Pancreas (tissue), 10 donors: Measurements from ENCODE around the gene LAMB2. TPM values are rescaled to one million over a fixed set of nuclear protein-coding genes. Genes with fewer than 3 reads are reported as not detected.

ENCODE experiments used
- ATAC-seq, 4 donors: fragments of 200-7000 bp; cut with Tn5 transposase; one replicate each; pipeline versions ENCODE4 v1.8.0 to v1.9.1; 2020; ENCODE audit warnings: mild to moderate bottlenecking in 4 of 4, moderate library complexity in 4 of 4
- DNase-seq, 6 donors: peaks; one replicate each; pipeline ENCODE4 v3.0.0-alpha.2; 2020
- FAIRE-seq: peaks from 2 replicates; lab custom pipeline; 2012; peaks lifted over from hg19 to GRCh38; lab: Jason Lieb, UNC
- H3K27ac ChIP-seq, 4 donors: fragments of 200-600 bp; sonication (generic); 1 replicate in 3 of 4; 2 replicates in 1 of 4; pipeline versions ENCODE4 v1.5.0 to v1.8.0; 2020
- H3K27me3 ChIP-seq, 4 donors: fragments of 200-600 bp; one replicate each; pipeline ENCODE4 v1.8.0; 2021
- H3K36me3 ChIP-seq, 3 donors: fragments of 200-600 bp; sonication (generic) in 1 of 3; one replicate each; pipeline versions ENCODE4 v1.5.0 to v1.8.0; 2020 to 2021
- H3K4me1 ChIP-seq, 3 donors: fragments of 200-600 bp; one replicate each; pipeline ENCODE4 v1.8.0; 2021
- H3K4me3 ChIP-seq, 4 donors: fragments of 200-600 bp; sonication (generic) in 2 of 4; one replicate each; pipeline versions ENCODE4 v1.5.0 to v1.8.0; 2020 to 2021
- H3K9me3 ChIP-seq, 4 donors: fragments of 200-600 bp; one replicate each; pipeline ENCODE4 v1.8.0; 2021
- CTCF ChIP-seq, 4 donors: fragments of 200-600 bp; sonication (generic) in 3 of 4; IDR thresholded peaks; one replicate each; pipeline versions ENCODE4 v1.5.0 to v1.8.0; 2021; ENCODE audit warnings: antibody characterized with exemption in 4 of 4
- WGBS, 2 donors: extraction: QIAGEN DNeasy Blood & Tissue Kit; methylation state at CpG; one replicate each; pipeline ENCODE4 v1.1.7; 2013; 5-methylcytosine and 5-hydroxymethylcytosine counted together
- intact Hi-C, 3 donors: fragments of 100-400 bp; cut with DNase I; formaldehyde crosslinking; loops; one replicate each; pipeline versions ENCODE4 v1.11.1 to v1.14.2; 2022
- polyA plus RNA-seq, 2 donors: library from polyadenylated mRNA; stranded (reverse); fragments of 200-250 nt; gene quantifications; one replicate each; pipeline ENCODE4 v1.2.3, GENCODE V29; 2013
- total RNA-seq, 6 donors: library from RNA; stranded (reverse); fragmentation: NEBNext Ultra II Directional in 4 of 6; extraction: Animal tissue kit (Norgen Biotek cat#: 25700) in 4 of 6; gene quantifications; one replicate each; pipeline versions ENCODE4 v1.2.1 to v1.2.4, GENCODE V29; 2021 to 2023
- donor health status: healthy with polysubstance abuse.
- donor health status: DM: no; HTN: no; CAD: no; lungs with moderate emphysema.
- donor health status: DM: no; HTN: no; CAD: no.
- donor health status: control.
- donor health status: control.
- donor health status: Bipolar disorder and iron deficiency.
- donor health status: DM: yes; HTN: yes; CAD: no.
- donor health status: DM: no; HTN: no; CAD: no.
- donor health status: DM: no; HTN: no; CAD: no.
- donor health status: DM: yes; HTN: yes; CAD: no.

LAMB2 gene
- total and polyA plus RNA-seq, 8 donors = 74.4 to 483 (median 99.3) TPM

- FAIRE-seq (no peak), ATAC-seq (no peak), DNase-seq (no peak)
- peaks cover 22 to 75% (median 66%) of the 10 kb centered on the region in 3 donors for H3K36me3 ChIP-seq
- WGBS, 2 donors = 66 to 71% methylated on average over 6 of the region's 6 CpGs
- H3K27me3 ChIP-seq = no peaks in the 10 kb centered on the region
- no peak for TF ChIP-seq CTCF (IDR thresholded peaks at IDR 0.05)
- intact Hi-C loops = no loop called here
- no peaks in the 10 kb centered on the region for H3K9me3 ChIP-seq
- H3K4me3 ChIP-seq = no peak overlapping the region
- no peaks in the 10 kb centered on the region for H3K4me1 ChIP-seq
- H3K27ac ChIP-seq = no peak overlapping the region
Observed at GRCh38 chr3:49111347-49111746, 21.5 kb downstream of the LAMB2 start.

GRCh38 chr3:49110780-49111179, 22.1 kb downstream of the LAMB2 start:
- intact Hi-C loops = no loop called here
- Histone ChIP-seq H3K4me1 (no peaks in the 10 kb centered on the region), H3K9me3 (no peaks in the 10 kb centered on the region), H3K4me3 (no peak overlapping the region), H3K27me3 (no peaks in the 10 kb centered on the region), H3K36me3 (peaks cover 17 to 69% (median 60%) of the 10 kb centered on the region in 3 donors), H3K27ac (no peak overlapping the region)
- 80 to 83% methylated on average over 13 of the region's 13 CpGs for WGBS, 2 donors
- no peak for TF ChIP-seq CTCF (IDR thresholded peaks at IDR 0.05)
- ATAC-seq = no peak
- DNase-seq = no peak
- no peak for FAIRE-seq

- no peak overlapping the region for H3K4me3 ChIP-seq
- ATAC-seq (no peak), FAIRE-seq (no peak), DNase-seq (peak in 1 of 6 donors; percentile 60)
- peaks cover 5 to 12% (median 6%) of the 10 kb centered on the region in 3 donors for H3K4me1 ChIP-seq
- no peak for TF ChIP-seq CTCF (IDR thresholded peaks at IDR 0.05)
- H3K9me3 ChIP-seq = no peaks in the 10 kb centered on the region
- no peaks in the 10 kb centered on the region for H3K27me3 ChIP-seq
- no peak overlapping the region for H3K27ac ChIP-seq
- intact Hi-C loops = no loop called here
- peaks cover 12 to 45% (median 38%) of the 10 kb centered on the region in 3 donors for H3K36me3 ChIP-seq
- 75 to 78% methylated on average over 14 of the region's 14 CpGs for WGBS, 2 donors
Observed at GRCh38 chr3:49108346-49108745, 24.5 kb downstream of the LAMB2 start.

GRCh38 chr3:49104427-49105291, 28.2 kb downstream of the LAMB2 start, which contains the start of gene QARS1:
QARS1 (minus strand) TSS chr3:49104757; CDS start chr3:49104733, 24 bp downstream.
- no peaks in the 10 kb centered on the region for H3K27me3 ChIP-seq

More at GRCh38 chr3:49104427-49105291, 28.2 kb downstream of the LAMB2 start, which contains the start of gene QARS1:
- H3K4me1 ChIP-seq = peaks cover 5 to 14% (median 7%) of the 10 kb centered on the region in 3 donors
- no peak for TF ChIP-seq CTCF (IDR thresholded peaks at IDR 0.05)
- ATAC-seq (peak; percentile 98 to 100 (median 99)), FAIRE-seq (peak; percentile 85), DNase-seq (peak; percentile 90 to 96 (median 91))
- peak within 1 kb of the TSS; percentile 33 to 74 (median 66) for H3K27ac ChIP-seq
- H3K9me3 ChIP-seq = no peaks in the 10 kb centered on the region
- intact Hi-C loops = no loop called here
- 1 to 2% methylated on average over 50 of the region's 50 CpGs for WGBS, 2 donors
- peaks cover 3 to 32% (median 20%) of the 10 kb centered on the region in 3 donors for H3K36me3 ChIP-seq
- peak within 1 kb of the TSS; percentile 65 to 99 (median 80) for H3K4me3 ChIP-seq
